Ishikawa (cell line): ENCODE results near the gene CADPS.

Source experiments
- CEBPB ChIP-seq: IDR thresholded peaks from 2 replicates; pipeline ENCODE4 v1.6.1; 2012
- CREB1 ChIP-seq: IDR thresholded peaks from 2 replicates; pipeline ENCODE4 v1.6.1; 2012; ENCODE audit warnings: low read depth
- EP300 ChIP-seq: IDR thresholded peaks from 2 replicates; pipeline ENCODE4 v1.6.1; 2012; ENCODE audit warnings: borderline replicate concordance
- NFIC ChIP-seq: IDR thresholded peaks from 2 replicates; pipeline ENCODE4 v1.6.1; 2012
- RAD21 ChIP-seq: IDR thresholded peaks from 2 replicates; pipeline ENCODE4 v1.6.1; 2012; ENCODE audit warnings: low read depth
- TAF1 ChIP-seq: IDR thresholded peaks from 2 replicates; pipeline ENCODE4 v1.6.1; 2012; ENCODE audit warnings: low read depth, mild to moderate bottlenecking
- TCF12 ChIP-seq: IDR thresholded peaks from 2 replicates; pipeline ENCODE4 v1.6.1; 2012; ENCODE audit warnings: low read depth
- YY1 ChIP-seq: IDR thresholded peaks from 2 replicates; pipeline ENCODE4 v1.6.1; 2012; ENCODE audit warnings: low read depth
- TF ChIP-seq, protein P1 (sequence below): IDR thresholded peaks from 2 replicates; pipeline ENCODE4 v1.6.1; 2012

DNA sequence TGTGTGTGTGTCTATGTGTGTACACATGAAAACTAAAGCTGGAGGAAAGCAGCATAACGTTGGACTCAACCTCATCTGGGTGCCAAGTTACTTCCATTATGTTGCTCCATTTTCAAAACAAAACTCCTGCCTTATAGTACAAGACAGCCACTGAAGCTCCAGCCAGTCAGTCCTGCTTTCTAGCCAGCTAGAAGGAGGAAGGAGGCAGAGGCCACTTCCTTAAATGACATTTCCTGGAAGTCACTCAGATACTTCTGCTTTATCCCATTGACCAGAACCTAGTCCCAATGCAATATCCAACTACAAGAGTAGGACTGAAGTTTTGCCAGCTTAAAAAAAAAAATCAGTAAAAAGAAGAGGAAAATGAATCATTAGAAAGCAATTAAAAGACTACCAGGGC is 31.7 kb downstream of the CADPS start:
- TF ChIP-seq, protein P1, sequence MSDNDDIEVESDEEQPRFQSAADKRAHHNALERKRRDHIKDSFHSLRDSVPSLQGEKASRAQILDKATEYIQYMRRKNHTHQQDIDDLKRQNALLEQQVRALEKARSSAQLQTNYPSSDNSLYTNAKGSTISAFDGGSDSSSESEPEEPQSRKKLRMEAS: no peak
- TF ChIP-seq YY1: no peak
- no peak for TF ChIP-seq CREB1
- no peak for TF ChIP-seq EP300
- no peak for TF ChIP-seq NFIC
- TF ChIP-seq RAD21: no peak
- TF ChIP-seq TCF12: no peak
- no peak for TF ChIP-seq TAF1
- no peak for TF ChIP-seq CEBPB
